ENCODE results near the gene AFF2. TPM values are rescaled to one million over a fixed set of nuclear protein-coding genes. Genes with fewer than 3 reads are reported as not detected.

Gene AFF2
- total and polyA plus RNA-seq, 5 donors from 2014 or later = 1.1 TPM; not detected in 4

DNA sequence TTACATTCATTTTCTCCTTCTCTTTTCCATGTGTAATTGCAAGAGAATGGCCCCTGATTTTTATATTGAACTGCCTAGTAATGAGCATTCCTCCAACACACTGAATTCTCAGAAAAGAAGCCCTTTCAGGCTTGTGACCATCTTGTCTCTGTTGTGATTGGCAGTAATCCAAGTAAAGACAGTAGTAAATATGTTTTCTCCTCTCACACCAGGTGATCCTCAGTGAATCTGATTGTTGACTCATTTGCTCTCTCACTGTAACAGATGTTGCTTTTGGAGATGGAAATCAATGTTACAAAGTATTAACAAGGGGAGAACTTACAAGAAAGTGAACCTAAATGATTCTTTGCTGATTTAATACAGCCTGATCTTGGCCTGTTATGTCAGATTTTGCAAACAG is 271.0 kb downstream of the AFF2 start:
- H3K4me3 ChIP-seq (ENCODE audit: low read depth, low read length) = no peak overlapping the region
- H3K9me3 ChIP-seq (ENCODE audit: control insufficient read depth in 2 of 2, low read length in 2 of 2) = no peaks in the 10 kb centered on the region
- Mint-ChIP-seq H3K27me3 (no peaks in the 10 kb centered on the region), H3K27ac (no peak overlapping the region), H3K4me1 (no peaks in the 10 kb centered on the region), H3K9me3 (peaks cover 0 to 7% (median 0%) of the 10 kb centered on the region in 7 donors), H3K4me3 (no peak overlapping the region), H3K36me3 (no peaks in the 10 kb centered on the region)
- H3K4me1 ChIP-seq (ENCODE audit: control insufficient read depth, insufficient read depth, low read length, poor library complexity, severe bottlenecking) = no peaks in the 10 kb centered on the region
- ATAC-seq (ENCODE audit: low read depth in 2 of 2) = no peak
- no peaks in the 10 kb centered on the region for H3K36me3 ChIP-seq (ENCODE audit: control insufficient read depth, insufficient read depth, low read length)
- no peak overlapping the region for H3K27ac ChIP-seq (ENCODE audit: insufficient read depth, low read length, poor library complexity, severe bottlenecking)
- H3K27me3 ChIP-seq (ENCODE audit: control insufficient read depth, insufficient read depth, low read length) = no peaks in the 10 kb centered on the region
- no peak for DNase-seq

GRCh38 chrX:148774276-148774675 is 273.9 kb downstream of the AFF2 start:
- no peaks in the 10 kb centered on the region for H3K36me3 Mint-ChIP-seq
- no peaks in the 10 kb centered on the region for H3K27me3 Mint-ChIP-seq
- H3K27me3 ChIP-seq (ENCODE audit: control insufficient read depth, insufficient read depth, low read length) = no peaks in the 10 kb centered on the region
- no peaks in the 10 kb centered on the region for H3K9me3 ChIP-seq (ENCODE audit: control insufficient read depth in 2 of 2, low read length in 2 of 2)
- H3K4me3 Mint-ChIP-seq = no peak overlapping the region
- peaks cover 0 to 16% (median 4%) of the 10 kb centered on the region in 7 donors for H3K9me3 Mint-ChIP-seq
- no peak for DNase-seq
- ATAC-seq (ENCODE audit: low read depth in 2 of 2) = no peak
- H3K36me3 ChIP-seq (ENCODE audit: control insufficient read depth, insufficient read depth, low read length) = no peaks in the 10 kb centered on the region
- no peaks in the 10 kb centered on the region for H3K4me1 ChIP-seq (ENCODE audit: control insufficient read depth, insufficient read depth, low read length, poor library complexity, severe bottlenecking)
- H3K27ac Mint-ChIP-seq = no peak overlapping the region
- H3K27ac ChIP-seq (ENCODE audit: insufficient read depth, low read length, poor library complexity, severe bottlenecking) = no peak overlapping the region
- no peak overlapping the region for H3K4me3 ChIP-seq (ENCODE audit: low read depth, low read length)
- H3K4me1 Mint-ChIP-seq = no peaks in the 10 kb centered on the region

DNA sequence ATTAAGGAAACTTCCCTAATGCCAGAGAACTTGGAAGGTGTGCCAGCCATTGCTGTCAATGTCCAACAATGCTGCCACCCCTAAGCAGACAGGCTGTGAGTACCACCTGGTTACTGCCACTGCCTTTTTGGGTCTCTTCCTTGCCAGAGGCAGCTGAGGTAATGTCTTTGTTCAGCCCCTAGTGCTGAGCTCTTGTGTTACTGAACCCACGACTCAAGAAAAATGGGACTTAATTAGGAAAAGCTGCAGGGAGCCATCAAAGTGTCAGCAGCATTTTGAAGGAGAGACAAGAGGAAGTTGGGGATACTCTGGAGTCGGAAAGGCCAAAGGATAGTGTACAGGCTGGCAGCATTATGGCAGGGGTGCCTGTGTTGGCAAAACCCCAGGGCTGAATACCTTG is 283.7 kb downstream of the AFF2 start:
- no peak for ATAC-seq (ENCODE audit: low read depth in 2 of 2)
- H3K27me3 Mint-ChIP-seq = no peaks in the 10 kb centered on the region
- no peaks in the 10 kb centered on the region for H3K36me3 Mint-ChIP-seq
- no peak overlapping the region for H3K4me3 Mint-ChIP-seq
- H3K9me3 ChIP-seq (ENCODE audit: control insufficient read depth in 2 of 2, low read length in 2 of 2) = no peaks in the 10 kb centered on the region
- no peak for DNase-seq
- no peaks in the 10 kb centered on the region for H3K4me1 Mint-ChIP-seq
- H3K27me3 ChIP-seq (ENCODE audit: control insufficient read depth, insufficient read depth, low read length) = no peaks in the 10 kb centered on the region
- H3K4me1 ChIP-seq (ENCODE audit: control insufficient read depth, insufficient read depth, low read length, poor library complexity, severe bottlenecking) = no peaks in the 10 kb centered on the region
- H3K27ac Mint-ChIP-seq = no peak overlapping the region
- H3K9me3 Mint-ChIP-seq = peaks cover 0 to 5% (median 0%) of the 10 kb centered on the region in 7 donors
- no peak overlapping the region for H3K27ac ChIP-seq (ENCODE audit: insufficient read depth, low read length, poor library complexity, severe bottlenecking)
- H3K4me3 ChIP-seq (ENCODE audit: low read depth, low read length) = no peak overlapping the region
- H3K36me3 ChIP-seq (ENCODE audit: control insufficient read depth, insufficient read depth, low read length) = no peaks in the 10 kb centered on the region

DNA sequence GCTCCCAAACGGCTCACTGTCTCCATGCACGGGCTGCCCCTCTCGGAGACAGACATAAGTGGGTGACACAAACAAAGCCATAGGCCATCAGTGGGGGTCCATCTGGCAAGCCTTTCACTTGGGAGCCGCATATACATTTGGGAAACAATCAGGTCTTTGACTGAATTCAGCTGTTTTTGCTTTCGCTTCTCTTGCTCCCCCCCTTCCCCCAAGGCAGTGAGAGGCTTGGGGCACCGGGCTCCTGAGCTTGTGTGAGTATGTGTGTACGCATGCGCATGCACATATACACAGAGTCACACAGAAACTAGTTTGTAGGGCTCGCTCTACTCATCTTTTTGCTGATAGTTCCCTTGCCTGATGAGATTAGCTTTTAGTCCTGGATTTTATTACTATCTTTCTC is 284.4 kb downstream of the AFF2 start:
- no peaks in the 10 kb centered on the region for H3K36me3 Mint-ChIP-seq
- H3K4me3 Mint-ChIP-seq = no peak overlapping the region
- Histone ChIP-seq H3K4me3 (ENCODE audit: low read depth, low read length) (no peak overlapping the region), H3K27me3 (ENCODE audit: control insufficient read depth, insufficient read depth, low read length) (no peaks in the 10 kb centered on the region), H3K36me3 (ENCODE audit: control insufficient read depth, insufficient read depth, low read length) (no peaks in the 10 kb centered on the region), H3K9me3 (ENCODE audit: control insufficient read depth in 2 of 2, low read length in 2 of 2) (no peaks in the 10 kb centered on the region), H3K4me1 (ENCODE audit: control insufficient read depth, insufficient read depth, low read length, poor library complexity, severe bottlenecking) (no peaks in the 10 kb centered on the region), H3K27ac (ENCODE audit: insufficient read depth, low read length, poor library complexity, severe bottlenecking) (no peak overlapping the region)
- H3K9me3 Mint-ChIP-seq = peaks cover 0 to 5% (median 0%) of the 10 kb centered on the region in 7 donors
- no peaks in the 10 kb centered on the region for H3K4me1 Mint-ChIP-seq
- no peaks in the 10 kb centered on the region for H3K27me3 Mint-ChIP-seq
- ATAC-seq (ENCODE audit: low read depth in 2 of 2) (no peak), DNase-seq (no peak)
- H3K27ac Mint-ChIP-seq = no peak overlapping the region

GRCh38 chrX:148785256-148785655 is 284.8 kb downstream of the AFF2 start:
- Mint-ChIP-seq H3K9me3 (peaks cover 0 to 2% (median 0%) of the 10 kb centered on the region in 7 donors), H3K27ac (no peak overlapping the region), H3K36me3 (no peaks in the 10 kb centered on the region), H3K27me3 (no peaks in the 10 kb centered on the region), H3K4me3 (no peak overlapping the region), H3K4me1 (no peaks in the 10 kb centered on the region)
- no peaks in the 10 kb centered on the region for H3K4me1 ChIP-seq (ENCODE audit: control insufficient read depth, insufficient read depth, low read length, poor library complexity, severe bottlenecking)
- H3K9me3 ChIP-seq (ENCODE audit: control insufficient read depth in 2 of 2, low read length in 2 of 2) = no peaks in the 10 kb centered on the region
- H3K27ac ChIP-seq (ENCODE audit: insufficient read depth, low read length, poor library complexity, severe bottlenecking) = no peak overlapping the region
- DNase-seq (no peak), ATAC-seq (ENCODE audit: low read depth in 2 of 2) (no peak)
- no peaks in the 10 kb centered on the region for H3K36me3 ChIP-seq (ENCODE audit: control insufficient read depth, insufficient read depth, low read length)
- H3K4me3 ChIP-seq (ENCODE audit: low read depth, low read length) = no peak overlapping the region
- H3K27me3 ChIP-seq (ENCODE audit: control insufficient read depth, insufficient read depth, low read length) = no peaks in the 10 kb centered on the region

DNA sequence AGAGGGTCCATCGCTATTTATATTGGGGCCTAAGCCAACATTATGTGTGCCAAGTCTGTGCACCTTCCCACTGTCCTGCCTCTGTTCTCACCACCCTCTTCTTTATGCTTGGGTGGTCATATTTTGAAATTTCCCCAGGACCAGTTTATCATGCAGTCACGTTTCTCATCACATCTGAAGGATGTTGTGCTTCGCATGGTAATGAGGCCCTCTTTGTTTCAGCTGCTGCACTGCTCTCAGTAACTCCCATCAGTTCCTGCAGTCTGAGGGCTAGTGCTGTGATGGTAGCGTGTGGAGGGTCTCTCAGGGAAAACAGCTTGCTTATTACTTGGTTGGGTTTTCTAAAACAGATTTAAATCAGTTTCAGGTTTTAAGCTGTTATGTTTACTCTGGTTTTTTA is 288.0 kb downstream of the AFF2 start:
- Histone ChIP-seq H3K4me1 (ENCODE audit: control insufficient read depth, insufficient read depth, low read length, poor library complexity, severe bottlenecking) (no peaks in the 10 kb centered on the region), H3K4me3 (ENCODE audit: low read depth, low read length) (no peak overlapping the region), H3K27me3 (ENCODE audit: control insufficient read depth, insufficient read depth, low read length) (no peaks in the 10 kb centered on the region), H3K27ac (ENCODE audit: insufficient read depth, low read length, poor library complexity, severe bottlenecking) (no peak overlapping the region), H3K9me3 (ENCODE audit: control insufficient read depth in 2 of 2, low read length in 2 of 2) (no peaks in the 10 kb centered on the region), H3K36me3 (ENCODE audit: control insufficient read depth, insufficient read depth, low read length) (no peaks in the 10 kb centered on the region)
- Mint-ChIP-seq H3K4me1 (no peaks in the 10 kb centered on the region), H3K27ac (no peak overlapping the region), H3K36me3 (no peaks in the 10 kb centered on the region), H3K9me3 (no peaks in the 10 kb centered on the region), H3K27me3 (no peaks in the 10 kb centered on the region), H3K4me3 (no peak overlapping the region)
- ATAC-seq (ENCODE audit: low read depth in 2 of 2) (no peak), DNase-seq (no peak)

GRCh38 chrX:148794350-148794749 is 293.9 kb downstream of the AFF2 start:
- Histone ChIP-seq H3K9me3 (ENCODE audit: control insufficient read depth in 2 of 2, low read length in 2 of 2) (no peaks in the 10 kb centered on the region), H3K4me1 (ENCODE audit: control insufficient read depth, insufficient read depth, low read length, poor library complexity, severe bottlenecking) (no peaks in the 10 kb centered on the region), H3K27me3 (ENCODE audit: control insufficient read depth, insufficient read depth, low read length) (no peaks in the 10 kb centered on the region), H3K4me3 (ENCODE audit: low read depth, low read length) (no peak overlapping the region), H3K36me3 (ENCODE audit: control insufficient read depth, insufficient read depth, low read length) (no peaks in the 10 kb centered on the region), H3K27ac (ENCODE audit: insufficient read depth, low read length, poor library complexity, severe bottlenecking) (no peak overlapping the region)
- H3K27ac Mint-ChIP-seq = no peak overlapping the region
- H3K27me3 Mint-ChIP-seq = no peaks in the 10 kb centered on the region
- H3K4me1 Mint-ChIP-seq = no peaks in the 10 kb centered on the region
- no peak overlapping the region for H3K4me3 Mint-ChIP-seq
- no peaks in the 10 kb centered on the region for H3K9me3 Mint-ChIP-seq
- no peaks in the 10 kb centered on the region for H3K36me3 Mint-ChIP-seq
- ATAC-seq (ENCODE audit: low read depth in 2 of 2) (no peak), DNase-seq (no peak)

DNA sequence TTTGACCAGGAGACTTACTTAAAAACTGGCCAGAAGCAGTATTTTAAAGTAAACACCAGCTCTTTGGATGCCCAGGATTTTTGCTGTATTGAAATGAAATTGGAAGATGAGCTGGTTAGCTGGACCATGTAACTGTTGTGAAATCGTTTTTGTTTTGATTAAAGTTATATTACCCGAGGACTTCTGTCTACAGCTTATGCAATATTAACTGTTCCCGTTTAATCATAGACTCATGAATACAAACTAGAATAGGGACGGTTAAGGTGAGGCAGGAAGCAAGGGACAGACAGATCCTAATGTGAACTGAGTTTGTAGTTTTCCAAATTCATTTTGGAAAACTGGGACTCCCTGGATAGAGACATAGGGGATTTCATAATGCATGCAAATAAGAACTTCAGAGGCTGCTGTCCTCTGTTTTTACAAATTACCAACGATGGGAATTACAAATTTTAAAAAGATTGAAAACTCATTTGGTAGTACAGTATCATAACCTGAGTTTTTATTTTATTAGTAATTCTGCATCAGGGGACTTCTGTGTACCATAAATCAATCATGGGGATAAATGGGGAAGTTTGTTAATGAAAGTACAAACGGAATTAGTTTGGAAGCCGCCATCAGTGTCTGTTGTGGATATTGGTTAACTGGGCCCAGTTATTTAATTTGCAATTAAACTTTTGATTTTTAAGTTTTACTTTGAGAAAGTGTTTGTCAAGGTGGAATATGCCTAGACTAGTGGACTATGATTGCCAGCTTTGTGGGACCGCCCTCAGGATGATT is 304.4 kb downstream of the AFF2 start:
- no peak overlapping the region for H3K4me3 Mint-ChIP-seq
- Histone ChIP-seq H3K9me3 (ENCODE audit: control insufficient read depth in 2 of 2, low read length in 2 of 2) (no peaks in the 10 kb centered on the region), H3K4me3 (ENCODE audit: low read depth, low read length) (no peak overlapping the region), H3K36me3 (ENCODE audit: control insufficient read depth, insufficient read depth, low read length) (no peaks in the 10 kb centered on the region), H3K4me1 (ENCODE audit: control insufficient read depth, insufficient read depth, low read length, poor library complexity, severe bottlenecking) (no peaks in the 10 kb centered on the region), H3K27me3 (ENCODE audit: control insufficient read depth, insufficient read depth, low read length) (no peaks in the 10 kb centered on the region), H3K27ac (ENCODE audit: insufficient read depth, low read length, poor library complexity, severe bottlenecking) (no peak overlapping the region)
- H3K36me3 Mint-ChIP-seq = no peaks in the 10 kb centered on the region
- H3K4me1 Mint-ChIP-seq = no peaks in the 10 kb centered on the region
- ATAC-seq (ENCODE audit: low read depth in 2 of 2) (no peak), DNase-seq (no peak)
- H3K27me3 Mint-ChIP-seq = no peaks in the 10 kb centered on the region
- H3K9me3 Mint-ChIP-seq = peaks cover 0 to 2% (median 0%) of the 10 kb centered on the region in 7 donors
- no peak overlapping the region for H3K27ac Mint-ChIP-seq
